Mesothelial cell of epicardium (in vitro differentiated cells): ENCODE measurements around the gene MTA2. TPM values are rescaled to one million over a fixed set of nuclear protein-coding genes. Genes with fewer than 3 reads are reported as not detected.
"Not testable (repeated sequence)": the region's sequence is repeated elsewhere in the genome, so short reads cannot be mapped to it uniquely, and the experiment has no call there.

Experiments used
- DNase-seq, 2 experiments: peaks; one replicate each; pipeline ENCODE4 v3.0.0; 2021; ENCODE audit warnings: low spot score in 2 of 2; ENCODE audit not compliant: unreplicated experiment in 2 of 2
- H3K27ac Mint-ChIP-seq: 2 replicates; pipeline ENCODE4 v1.8.0; 2021; ENCODE audit warnings: mixed read lengths
- H3K27me3 Mint-ChIP-seq: 2 replicates; pipeline ENCODE4 v1.8.0; 2021; ENCODE audit warnings: low read depth, mixed read lengths
- H3K36me3 Mint-ChIP-seq: 2 replicates; pipeline ENCODE4 v1.8.0; 2021; ENCODE audit warnings: mixed read lengths
- H3K4me1 Mint-ChIP-seq: 2 replicates; pipeline ENCODE4 v1.8.0; 2021; ENCODE audit warnings: mixed read lengths
- H3K4me3 Mint-ChIP-seq: 2 replicates; pipeline ENCODE4 v1.8.0; 2021; ENCODE audit warnings: mild to moderate bottlenecking, moderate library complexity, mixed read lengths
- H3K9me3 Mint-ChIP-seq: 2 replicates; pipeline ENCODE4 v1.8.0; 2021; ENCODE audit warnings: mixed read lengths
- CTCF ChIP-seq: fragments of 200-600 bp; sonication (generic); IDR thresholded peaks from one replicate; pipeline ENCODE4 v1.5.0; 2021; ENCODE audit warnings: antibody characterized with exemption; ENCODE audit not compliant: unreplicated experiment
- total RNA-seq: library from RNA; stranded (reverse); gene quantifications from 3 replicates; pipeline ENCODE4 v1.2.1, GENCODE V29; 2021

MTA2 gene
- total RNA-seq, 1 donor from 2014 or later = 126 TPM

- Mint-ChIP-seq H3K9me3 (no peaks in the 10 kb centered on the region), H3K4me1 (peaks cover 24% of the 10 kb centered on the region), H3K27ac (no peak overlapping the region), H3K27me3 (no peaks in the 10 kb centered on the region), H3K4me3 (no peak overlapping the region), H3K36me3 (peaks cover 28% of the 10 kb centered on the region)
- no peak for TF ChIP-seq CTCF
- DNase-seq = no peak
Measured at GRCh38 chr11:62592989-62593421, 8.7 kb downstream of the MTA2 start.

GRCh38 chr11:62592146-62592815 lies 9.4 kb downstream of the MTA2 start:
- Mint-ChIP-seq H3K27ac (peak overlapping the region; percentile 93), H3K27me3 (no peaks in the 10 kb centered on the region), H3K9me3 (no peaks in the 10 kb centered on the region), H3K36me3 (peaks cover 23% of the 10 kb centered on the region), H3K4me1 (peaks cover 24% of the 10 kb centered on the region), H3K4me3 (peak overlapping the region; percentile 97)
- no peak for TF ChIP-seq CTCF
- no peak for DNase-seq

GRCh38 chr11:62591448-62592145 lies 10.1 kb downstream of the MTA2 start, which contains the start of gene TUT1:
TSS of gene TUT1 (minus strand) at chr11:62591523. CDS start at chr11:62591485, 38 bp downstream.
- Mint-ChIP-seq H3K27me3 (no peaks in the 10 kb centered on the region), H3K27ac (peak within 1 kb of the TSS; percentile 93), H3K9me3 (no peaks in the 10 kb centered on the region), H3K4me1 (peaks cover 24% of the 10 kb centered on the region), H3K4me3 (peak within 1 kb of the TSS; percentile 97), H3K36me3 (peaks cover 20% of the 10 kb centered on the region)
- no peak for TF ChIP-seq CTCF
- DNase-seq = peak; percentile 83 to 94

GRCh38 chr11:62588966-62589637 lies 12.6 kb downstream of the MTA2 start:
- Mint-ChIP-seq H3K27me3 (no peaks in the 10 kb centered on the region), H3K4me1 (peaks cover 24% of the 10 kb centered on the region), H3K36me3 (peaks cover 14% of the 10 kb centered on the region), H3K4me3 (peak overlapping the region; percentile 28), H3K9me3 (no peaks in the 10 kb centered on the region), H3K27ac (no peak overlapping the region)
- DNase-seq = no peak
- peak; percentile 39 for TF ChIP-seq CTCF

- not testable (repeated sequence) for H3K9me3 Mint-ChIP-seq, DNase-seq, H3K4me1 Mint-ChIP-seq, H3K27ac Mint-ChIP-seq, H3K27me3 Mint-ChIP-seq, H3K4me3 Mint-ChIP-seq
- H3K36me3 Mint-ChIP-seq = peaks cover 24% of the 10 kb centered on the region
Measured at GRCh38 chr11:62585356-62585755, 16.3 kb downstream of the MTA2 start.

GRCh38 chr11:62581735-62582134 lies 19.9 kb downstream of the MTA2 start:
- not testable (repeated sequence) for H3K9me3 Mint-ChIP-seq, H3K4me1 Mint-ChIP-seq, DNase-seq, H3K4me3 Mint-ChIP-seq, H3K27me3 Mint-ChIP-seq, H3K27ac Mint-ChIP-seq
- peaks cover 25% of the 10 kb centered on the region for H3K36me3 Mint-ChIP-seq
